SK-N-SH (cell line): Measurements from ENCODE around the gene BBS9.

Source experiments
- CTCF ChIP-seq: fragments of 200-600 bp; sonication (generic); IDR thresholded peaks from 2 replicates; pipeline ENCODE4 v1.6.1; 2017; ENCODE audit warnings: antibody characterized with exemption, mild to moderate bottlenecking, moderate library complexity
- EP300 ChIP-seq, 2 experiments: IDR thresholded peaks; 2 replicates each; pipeline versions ENCODE4 v1.4.0 to v1.6.1; 2012; ENCODE audit warnings: borderline replicate concordance in 1 of 2, low read depth in 1 of 2, low read length in 1 of 2
- IRF3 ChIP-seq: fragments of 150-350 bp; IDR thresholded peaks from 2 replicates; pipeline ENCODE4 v1.6.1; 2016; ENCODE audit warnings: mild to moderate bottlenecking, low read depth, low read length
- JUND ChIP-seq: IDR thresholded peaks from 2 replicates; pipeline ENCODE4 v1.4.0; 2012
- MXI1 ChIP-seq: IDR thresholded peaks from 2 replicates; pipeline ENCODE4 v1.6.1; 2012; ENCODE audit warnings: mild to moderate bottlenecking, low read depth, low read length, improper control_type of control experiment
- POLR2AphosphoS5 ChIP-seq: IDR thresholded peaks from 2 replicates; pipeline ENCODE4 v1.6.1; 2012; ENCODE audit warnings: low read depth, low read length
- RAD21 ChIP-seq: IDR thresholded peaks from 2 replicates; pipeline ENCODE4 v1.6.1; 2012; ENCODE audit warnings: mild to moderate bottlenecking, low read length
- REST ChIP-seq: IDR thresholded peaks from 2 replicates; pipeline ENCODE4 v1.6.1; 2012; ENCODE audit warnings: mild to moderate bottlenecking, low read depth, low read length, moderate library complexity
- USF2 ChIP-seq: fragments of 150-350 bp; IDR thresholded peaks from 2 replicates; pipeline ENCODE4 v1.6.1; 2017; ENCODE audit warnings: antibody characterized with exemption, low read length, low read depth, borderline replicate concordance

- no peak for TF ChIP-seq JUND
- TF ChIP-seq CTCF, result no peak
- TF ChIP-seq EP300 (IDR thresholded peaks at IDR 0.05; ENCODE audit: borderline replicate concordance in 1 of 2, low read depth in 1 of 2, low read length in 1 of 2), result no peak
- no peak for TF ChIP-seq MXI1
- no peak for TF ChIP-seq REST
- no peak for TF ChIP-seq RAD21
- TF ChIP-seq POLR2AphosphoS5, result no peak
- TF ChIP-seq USF2, result no peak
- TF ChIP-seq IRF3, result no peak
Measured at GRCh38 chr7:33597181-33597580, 467.8 kb downstream of the BBS9 start.
